AG04450 (cell line): ENCODE data around the gene TTYH3. TPM values are rescaled to one million over a fixed set of nuclear protein-coding genes. Genes with fewer than 3 reads are reported as not detected.
"Not testable (repeated sequence)": the region's sequence is repeated elsewhere in the genome, so short reads cannot be mapped to it uniquely, and the experiment has no call there.

Source experiments
- CTCF ChIA-PET: fragments of 300-600, 350-600 bp; formaldehyde crosslinking; extraction: SDS; loops from one replicate; lab custom pipeline; 2022; ENCODE audit warnings: antibody characterized with exemption, inconsistent platforms; lab: Charles Lee
- POLR2A ChIA-PET: fragments of 350-600 bp; formaldehyde crosslinking; extraction: SDS; loops from one replicate; lab custom pipeline; 2021; ENCODE audit warnings: antibody characterized with exemption, inconsistent platforms; lab: Yijun Ruan, JAX
- DNase-seq: peaks from one replicate; pipeline ENCODE4 v3.0.0-alpha.2; 2011; ENCODE audit warnings: low read depth, low spot score
- H3K27ac ChIP-seq: one replicate; pipeline ENCODE4 v1.5.1; 2012; ENCODE audit warnings: low read depth, low read length, control low read depth
- H3K27me3 ChIP-seq: one replicate; pipeline ENCODE4 v1.6.0; 2012; ENCODE audit warnings: low read length; ENCODE audit not compliant: control insufficient read depth, insufficient read depth
- H3K4me3 ChIP-seq: 2 replicates; pipeline ENCODE4 v1.5.1; 2011; ENCODE audit warnings: mild to moderate bottlenecking, low read depth, low read length, control low read depth
- H3K9me3 ChIP-seq: 2 replicates; pipeline ENCODE4 v1.5.1; 2012; ENCODE audit warnings: low read length; ENCODE audit not compliant: control insufficient read depth, insufficient read depth
- CTCF ChIP-seq: IDR thresholded peaks from 2 replicates; pipeline ENCODE4 v1.5.1; 2011; ENCODE audit warnings: low read depth, low read length, control low read depth, inconsistent platforms
- polyA plus RNA-seq: library from polyadenylated mRNA; depleted of rRNA; stranded (reverse); fragments of >200 nt; gene quantifications from 2 replicates; pipeline ENCODE4 v1.2.3, GENCODE V29; 2011

TTYH3 gene
- polyA plus RNA-seq, 1 experiment, result 30.8 TPM

- no peaks in the 10 kb centered on the region for H3K27me3 ChIP-seq
- no peak overlapping the region for H3K27ac ChIP-seq
- no peak overlapping the region for H3K4me3 ChIP-seq
- POLR2A ChIA-PET, result no interaction called here
- H3K9me3 ChIP-seq, result no peaks in the 10 kb centered on the region; the same call in 1 of the 2 replicates
- no peak for DNase-seq
- CTCF ChIA-PET, result no interaction called here
- no peak for TF ChIP-seq CTCF
These were observed 25.2 kb upstream of the TTYH3 start for GRCh38 chr7:2606539-2606936.

GRCh38 chr7:2607122-2607922 is 24.5 kb upstream of the TTYH3 start:
- DNase-seq, result no peak

GRCh38 chr7:2607923-2608904 is 23.6 kb upstream of the TTYH3 start:
- H3K9me3 ChIP-seq, result no peaks in the 10 kb centered on the region; the same call in 1 of the 2 replicates
- H3K27ac ChIP-seq, result no peak overlapping the region
- no peak overlapping the region for H3K4me3 ChIP-seq
- DNase-seq, result no peak
- no peaks in the 10 kb centered on the region for H3K27me3 ChIP-seq
- no peak for TF ChIP-seq CTCF
- ChIA-PET CTCF (interaction anchor here (0.6 to 1.4 kb wide), 5 partner anchors 9 to 72 kb away, joined by 3 to 4 read pairs (median 3); no protein-coding TSS in a partner anchor), POLR2A (interaction anchor here (0.7 kb wide), 1 partner anchor 208 kb away, joined by 6 read pairs; no protein-coding TSS in a partner anchor)

More at GRCh38 chr7:2607122-2607922, 24.5 kb upstream of the TTYH3 start:
- Histone ChIP-seq H3K9me3 (no peaks in the 10 kb centered on the region; the same call in 1 of the 2 replicates), H3K27ac (no peak overlapping the region), H3K4me3 (no peak overlapping the region), H3K27me3 (no peaks in the 10 kb centered on the region)
- ChIA-PET POLR2A (no interaction called here), CTCF (no interaction called here)
- TF ChIP-seq CTCF, result no peak

- ChIA-PET CTCF (interaction anchor here (0.6 to 1.4 kb wide), 7 partner anchors 8 to 638 kb away, joined by 3 to 7 read pairs (median 3); no protein-coding TSS in a partner anchor), POLR2A (interaction anchor here (0.6 to 0.7 kb wide), 4 partner anchors 24 to 209 kb away, joined by 3 to 6 read pairs (median 4); no protein-coding TSS in a partner anchor)
- DNase-seq, result no peak
- no peak overlapping the region for H3K4me3 ChIP-seq
- H3K9me3 ChIP-seq, result no peaks in the 10 kb centered on the region; the same call in 1 of the 2 replicates
- H3K27me3 ChIP-seq, result no peaks in the 10 kb centered on the region
- no peak overlapping the region for H3K27ac ChIP-seq
- TF ChIP-seq CTCF, result peak; percentile 52
These were observed 22.8 kb upstream of the TTYH3 start for GRCh38 chr7:2608921-2609411.

- not testable (repeated sequence) for H3K4me3 ChIP-seq, H3K27me3 ChIP-seq, H3K9me3 ChIP-seq, H3K27ac ChIP-seq, DNase-seq
- CTCF ChIA-PET, result interaction anchor here (0.6 to 1.4 kb wide), 5 partner anchors 8 to 637 kb away, joined by 3 to 7 read pairs (median 4); no protein-coding TSS in a partner anchor
- POLR2A ChIA-PET, result interaction anchor here (0.6 kb wide), 2 partner anchors 29 to 151 kb away, joined by 3 to 5 read pairs; no protein-coding TSS in a partner anchor
These were observed 22.1 kb upstream of the TTYH3 start for GRCh38 chr7:2609646-2610045.
